B cell (primary cell): ENCODE results near the gene PKD2L2.
"Not testable (repeated sequence)": the region's sequence is repeated elsewhere in the genome, so short reads cannot be mapped to it uniquely, and the experiment has no call there.

Source experiments
- CTCF ChIP-seq: fragments of 200-600 bp; IDR thresholded peaks from one replicate; pipeline ENCODE4 v1.8.0; 2022; ENCODE audit warnings: antibody characterized with exemption, mild to moderate bottlenecking
- EZH2 ChIP-seq: IDR thresholded peaks from 2 replicates; pipeline ENCODE4 v1.6.1; 2012; ENCODE audit warnings: borderline replicate concordance, low read depth, mild to moderate bottlenecking, moderate library complexity, low read length; ENCODE audit not compliant: insufficient read depth, poor library complexity, severe bottlenecking

GRCh38 chr5:137863653-137864052 lies 25.6 kb upstream of the PKD2L2 start:
- not testable (repeated sequence) for TF ChIP-seq EZH2, CTCF
